HEK293 (cell line): ENCODE results near the gene ZFYVE19.
A peak's percentile ranks its signal among the peaks of the same experiment; 100 is the strongest.

ENCODE experiments used
- CTCF ChIA-PET: fragments of 350-600 bp; formaldehyde crosslinking; extraction: SDS; loops from one replicate; lab custom pipeline; 2021; ENCODE audit warnings: antibody characterized with exemption; lab: Yijun Ruan, JAX
- POLR2A ChIA-PET: fragments of 300-600 bp; formaldehyde crosslinking; extraction: SDS; loops from one replicate; lab custom pipeline; 2020; ENCODE audit warnings: antibody characterized with exemption, inconsistent platforms; lab: Yijun Ruan, JAX
- H3K27ac ChIP-seq: fragments of 200-500 bp; sonication (Bioruptor generic); 2 replicates; pipeline ENCODE4 v1.5.1; 2014; ENCODE audit warnings: low read depth, low read length, control low read depth, inconsistent platforms; ENCODE audit errors: extremely low read depth
- H3K36me3 ChIP-seq, 2 experiments: fragments of 200-500 bp in 1 of 2; sonication (Bioruptor generic) in 1 of 2; 1 replicate in 1 of 2; 2 replicates in 1 of 2; pipeline ENCODE4 v1.5.1; 2014 to 2017; ENCODE audit warnings: inconsistent platforms in 2 of 2, low read length in 2 of 2; ENCODE audit not compliant: control insufficient read depth in 2 of 2, insufficient read depth in 1 of 2
- H3K4me1 ChIP-seq: fragments of 200-500 bp; sonication (Bioruptor generic); 2 replicates; pipeline ENCODE4 v1.5.1; 2014; ENCODE audit warnings: mild to moderate bottlenecking, low read length, inconsistent platforms; ENCODE audit not compliant: control insufficient read depth, insufficient read depth
- H3K4me3 ChIP-seq: 2 replicates; pipeline ENCODE4 v1.5.1; 2011; ENCODE audit warnings: low read depth, mild to moderate bottlenecking, control low read depth, low read length, moderate library complexity
- H3K9me3 ChIP-seq: fragments of 200-500 bp; sonication (Bioruptor generic); 2 replicates; pipeline ENCODE4 v1.5.1; 2014; ENCODE audit warnings: low read depth, low read length, inconsistent platforms; ENCODE audit not compliant: control insufficient read depth, insufficient read depth
- GFI1B ChIP-seq: fragments of 450-650 bp; formaldehyde crosslinking; IDR thresholded peaks from 2 replicates; pipeline ENCODE4 v1.5.1; 2016; ENCODE audit warnings: missing biosample characterization, missing genetic modification characterization
- GLIS1 ChIP-seq: fragments of 450-650 bp; formaldehyde crosslinking; IDR thresholded peaks from 2 replicates; pipeline ENCODE4 v1.5.1; 2016; ENCODE audit warnings: missing biosample characterization, missing genetic modification characterization
- MZF1 ChIP-seq: fragments of 450-650 bp; formaldehyde crosslinking; IDR thresholded peaks from 2 replicates; pipeline ENCODE4 v1.5.1; 2017; ENCODE audit warnings: missing biosample characterization, missing genetic modification characterization, borderline replicate concordance
- SETDB1 ChIP-seq: IDR thresholded peaks from one replicate; pipeline ENCODE4 v1.6.1; 2017; ENCODE audit warnings: mild to moderate bottlenecking, low read length, moderate library complexity, mixed read lengths; ENCODE audit not compliant: insufficient read length
- WT1 ChIP-seq: fragments of 450-650 bp; formaldehyde crosslinking; IDR thresholded peaks from 2 replicates; pipeline ENCODE4 v1.5.1; 2016; ENCODE audit warnings: missing biosample characterization, missing genetic modification characterization
- YY2 ChIP-seq: fragments of 450-650 bp; formaldehyde crosslinking; IDR thresholded peaks from 2 replicates; pipeline ENCODE4 v1.5.1; 2016; ENCODE audit warnings: missing biosample characterization, missing genetic modification characterization
- ZBTB7A ChIP-seq: fragments of 450-650 bp; formaldehyde crosslinking; IDR thresholded peaks from 2 replicates; pipeline ENCODE4 v1.5.1; 2016; ENCODE audit warnings: low read depth, missing biosample characterization, missing genetic modification characterization
- ZNF112 ChIP-seq: fragments of 450-650 bp; formaldehyde crosslinking; IDR thresholded peaks from 2 replicates; pipeline ENCODE4 v1.5.0; 2017; ENCODE audit warnings: missing biosample characterization, missing genetic modification characterization
- ZNF121 ChIP-seq: fragments of 450-650 bp; formaldehyde crosslinking; IDR thresholded peaks from 2 replicates; pipeline ENCODE4 v1.5.1; 2016; ENCODE audit warnings: missing biosample characterization, missing genetic modification characterization
- ZNF16 ChIP-seq: fragments of 450-650 bp; formaldehyde crosslinking; IDR thresholded peaks from 2 replicates; pipeline ENCODE4 v1.5.1; 2016; ENCODE audit warnings: low read depth, missing biosample characterization, missing genetic modification characterization
- ZNF2 ChIP-seq: fragments of 450-650 bp; formaldehyde crosslinking; IDR thresholded peaks from 2 replicates; pipeline ENCODE4 v1.5.1; 2016; ENCODE audit warnings: missing biosample characterization, missing genetic modification characterization
- ZNF202 ChIP-seq: fragments of 450-650 bp; formaldehyde crosslinking; IDR thresholded peaks from 2 replicates; pipeline ENCODE4 v1.5.1; 2016; ENCODE audit warnings: missing biosample characterization, missing genetic modification characterization, borderline replicate concordance
- ZNF214 ChIP-seq: fragments of 450-650 bp; formaldehyde crosslinking; IDR thresholded peaks from 2 replicates; pipeline ENCODE4 v1.5.1; 2017; ENCODE audit warnings: missing biosample characterization, mild to moderate bottlenecking, missing genetic modification characterization, borderline replicate concordance
- ZNF302 ChIP-seq: fragments of 450-650 bp; formaldehyde crosslinking; IDR thresholded peaks from 2 replicates; pipeline ENCODE4 v1.5.1; 2016; ENCODE audit warnings: missing biosample characterization, missing genetic modification characterization, low read depth
- ZNF433 ChIP-seq: fragments of 450-650 bp; formaldehyde crosslinking; IDR thresholded peaks from 2 replicates; pipeline ENCODE4 v1.5.1; 2016; ENCODE audit warnings: missing biosample characterization, missing genetic modification characterization, low read depth
- ZNF514 ChIP-seq: fragments of 450-650 bp; formaldehyde crosslinking; IDR thresholded peaks from 2 replicates; pipeline ENCODE4 v1.5.1; 2016; ENCODE audit warnings: missing biosample characterization, missing genetic modification characterization
- ZNF521 ChIP-seq: fragments of 450-650 bp; formaldehyde crosslinking; IDR thresholded peaks from 2 replicates; pipeline ENCODE4 v1.5.1; 2017; ENCODE audit warnings: missing biosample characterization, mild to moderate bottlenecking, missing genetic modification characterization
- ZNF549 ChIP-seq: fragments of 450-650 bp; IDR thresholded peaks from 2 replicates; pipeline ENCODE4 v1.5.1; 2018; ENCODE audit warnings: missing biosample characterization, missing genetic modification characterization, mild to moderate bottlenecking, inconsistent platforms, moderate library complexity
- ZNF707 ChIP-seq: fragments of 450-650 bp; formaldehyde crosslinking; IDR thresholded peaks from 2 replicates; pipeline ENCODE4 v1.5.1; 2016; ENCODE audit warnings: missing biosample characterization, missing genetic modification characterization
- ZSCAN16 ChIP-seq: fragments of 450-650 bp; formaldehyde crosslinking; IDR thresholded peaks from 2 replicates; pipeline ENCODE4 v1.5.1; 2016; ENCODE audit warnings: missing biosample characterization, missing genetic modification characterization
- ZSCAN30 ChIP-seq: fragments of 450-650 bp; IDR thresholded peaks from 2 replicates; pipeline ENCODE4 v1.5.1; 2018; ENCODE audit warnings: missing biosample characterization, mild to moderate bottlenecking, missing genetic modification characterization, moderate library complexity
- TF ChIP-seq, protein P1 (sequence below): fragments of 450-650 bp; formaldehyde crosslinking; IDR thresholded peaks from 2 replicates; pipeline ENCODE4 v1.5.1; 2017; ENCODE audit warnings: missing biosample characterization, mild to moderate bottlenecking, missing genetic modification characterization, moderate library complexity
- TF ChIP-seq, protein P2 (sequence below): fragments of 450-650 bp; formaldehyde crosslinking; IDR thresholded peaks from 2 replicates; pipeline ENCODE4 v1.5.1; 2016; ENCODE audit warnings: missing biosample characterization, missing genetic modification characterization
- TF ChIP-seq, protein P3 (sequence below): fragments of 450-650 bp; formaldehyde crosslinking; IDR thresholded peaks from 2 replicates; pipeline ENCODE4 v1.5.1; 2016; ENCODE audit warnings: missing biosample characterization, missing genetic modification characterization

ZFYVE19 gene

DNA sequence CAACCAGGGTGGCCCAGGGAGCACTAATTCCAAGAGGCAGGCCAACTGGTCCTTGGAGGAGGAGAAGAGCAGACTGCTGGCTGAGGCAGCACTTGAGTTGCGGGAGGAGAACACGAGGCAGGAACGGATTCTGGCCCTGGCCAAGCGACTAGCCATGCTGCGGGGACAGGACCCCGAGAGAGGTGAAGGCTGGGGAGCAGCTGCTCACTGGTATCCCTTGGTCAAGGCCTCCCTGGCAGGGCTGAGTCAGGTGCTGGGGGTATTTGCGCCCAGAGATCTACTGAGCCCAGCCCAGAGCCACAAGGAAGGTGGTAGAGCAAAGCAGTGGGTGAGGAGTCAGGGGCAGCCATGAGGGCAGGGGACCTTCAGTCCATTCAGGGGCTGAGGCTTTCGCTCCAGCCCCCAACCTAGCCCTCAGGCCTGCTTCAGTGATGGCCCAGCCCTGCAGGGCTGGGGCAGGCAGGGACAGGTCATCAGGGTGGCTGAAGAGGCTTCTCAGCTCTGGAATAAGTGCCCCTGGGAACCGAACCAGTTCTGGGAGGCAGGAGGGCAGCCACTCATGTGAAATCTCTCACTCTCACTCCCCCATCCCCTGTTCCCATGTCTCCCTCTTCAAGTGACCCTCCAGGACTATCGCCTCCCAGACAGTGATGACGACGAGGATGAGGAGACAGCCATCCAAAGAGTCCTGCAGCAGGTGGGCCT lies 6.0 kb downstream of the ZFYVE19 start:
- ChIA-PET POLR2A (no interaction called here), CTCF (interaction anchor here (0.7 to 2.1 kb wide), 2 partner anchors 45 to 47 kb away, joined by 4 to 5 read pairs; no protein-coding TSS in a partner anchor)
- Histone ChIP-seq H3K9me3 (no peaks in the 10 kb centered on the region), H3K36me3 (peaks cover 0 to 45% of the 10 kb centered on the region in 2 experiments; a peak in 1 of 3 replicates), H3K27ac (no peak overlapping the region), H3K4me1 (no peaks in the 10 kb centered on the region), H3K4me3 (no peak overlapping the region)
- no peak for TF ChIP-seq ZNF214 (tag by site-specific recombination)
- no peak for TF ChIP-seq ZBTB7A (tag by site-specific recombination)
- TF ChIP-seq, protein P1, sequence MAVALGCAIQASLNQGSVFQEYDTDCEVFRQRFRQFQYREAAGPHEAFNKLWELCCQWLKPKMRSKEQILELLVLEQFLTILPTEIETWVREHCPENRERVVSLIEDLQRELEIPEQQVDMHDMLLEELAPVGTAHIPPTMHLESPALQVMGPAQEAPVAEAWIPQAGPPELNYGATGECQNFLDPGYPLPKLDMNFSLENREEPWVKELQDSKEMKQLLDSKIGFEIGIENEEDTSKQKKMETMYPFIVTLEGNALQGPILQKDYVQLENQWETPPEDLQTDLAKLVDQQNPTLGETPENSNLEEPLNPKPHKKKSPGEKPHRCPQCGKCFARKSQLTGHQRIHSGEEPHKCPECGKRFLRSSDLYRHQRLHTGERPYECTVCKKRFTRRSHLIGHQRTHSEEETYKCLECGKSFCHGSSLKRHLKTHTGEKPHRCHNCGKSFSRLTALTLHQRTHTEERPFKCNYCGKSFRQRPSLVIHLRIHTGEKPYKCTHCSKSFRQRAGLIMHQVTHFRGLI (tag by site-specific recombination) = no peak
- no peak for TF ChIP-seq ZNF514
- TF ChIP-seq ZNF707 (tag by site-specific recombination) = no peak
- no peak for TF ChIP-seq GFI1B (tag by site-specific recombination)
- TF ChIP-seq, protein P2, sequence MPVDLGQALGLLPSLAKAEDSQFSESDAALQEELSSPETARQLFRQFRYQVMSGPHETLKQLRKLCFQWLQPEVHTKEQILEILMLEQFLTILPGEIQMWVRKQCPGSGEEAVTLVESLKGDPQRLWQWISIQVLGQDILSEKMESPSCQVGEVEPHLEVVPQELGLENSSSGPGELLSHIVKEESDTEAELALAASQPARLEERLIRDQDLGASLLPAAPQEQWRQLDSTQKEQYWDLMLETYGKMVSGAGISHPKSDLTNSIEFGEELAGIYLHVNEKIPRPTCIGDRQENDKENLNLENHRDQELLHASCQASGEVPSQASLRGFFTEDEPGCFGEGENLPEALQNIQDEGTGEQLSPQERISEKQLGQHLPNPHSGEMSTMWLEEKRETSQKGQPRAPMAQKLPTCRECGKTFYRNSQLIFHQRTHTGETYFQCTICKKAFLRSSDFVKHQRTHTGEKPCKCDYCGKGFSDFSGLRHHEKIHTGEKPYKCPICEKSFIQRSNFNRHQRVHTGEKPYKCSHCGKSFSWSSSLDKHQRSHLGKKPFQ = no peak
- TF ChIP-seq ZNF16 (tag by site-specific recombination) = no peak

DNA sequence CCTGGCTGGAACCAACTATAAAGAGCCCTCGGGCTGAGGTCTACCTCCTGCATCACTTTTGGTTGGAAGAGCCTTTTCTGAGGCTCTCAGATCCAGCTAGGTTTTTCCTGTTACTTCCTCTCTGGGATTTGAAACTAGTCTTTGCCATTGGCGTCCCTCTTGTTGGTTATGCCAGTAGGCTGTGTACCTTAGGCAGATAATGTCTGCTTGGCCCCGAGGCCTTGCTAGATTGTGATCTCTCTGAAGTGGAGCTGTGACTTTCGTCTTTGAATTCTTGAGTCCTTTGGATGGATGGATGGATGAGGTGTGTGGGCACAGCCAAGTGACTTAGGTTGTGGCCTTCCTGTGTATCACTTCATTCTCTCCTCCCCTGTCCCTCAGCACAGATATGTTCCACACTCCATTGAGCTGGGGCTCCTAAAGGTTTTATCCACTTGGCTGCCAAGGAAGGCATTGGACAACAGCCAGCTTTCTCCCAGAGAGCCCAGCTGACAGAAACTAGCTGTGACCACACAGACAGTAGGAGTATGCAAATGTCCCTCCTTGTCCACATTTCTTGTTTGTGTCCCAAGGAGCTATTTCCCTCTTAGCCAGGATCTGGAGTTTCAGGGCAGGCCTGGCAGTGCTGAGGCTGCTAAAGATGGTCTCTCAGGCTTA lies 8.3 kb downstream of the ZFYVE19 start:
- no peak for TF ChIP-seq ZNF202 (tag by site-specific recombination)
- peak; percentile 10; the same call in 1 of the 2 replicates for TF ChIP-seq GLIS1 (tag by site-specific recombination)
- TF ChIP-seq ZSCAN16 (tag by site-specific recombination) = no peak
- no peak for TF ChIP-seq ZNF549 (tag by site-specific recombination)
- TF ChIP-seq WT1 (tag by site-specific recombination) = no peak
- POLR2A ChIA-PET = interaction anchor here (0.5 to 1.3 kb wide), 2 partner anchors 9 to 72 kb away, joined by 5 to 9 read pairs; partner anchors contain the start of genes DNAJC17 and ZFYVE19
- CTCF ChIA-PET = interaction anchor here (0.7 to 0.9 kb wide), 2 partner anchors 45 to 48 kb away, joined by 3 read pairs; no protein-coding TSS in a partner anchor

DNA sequence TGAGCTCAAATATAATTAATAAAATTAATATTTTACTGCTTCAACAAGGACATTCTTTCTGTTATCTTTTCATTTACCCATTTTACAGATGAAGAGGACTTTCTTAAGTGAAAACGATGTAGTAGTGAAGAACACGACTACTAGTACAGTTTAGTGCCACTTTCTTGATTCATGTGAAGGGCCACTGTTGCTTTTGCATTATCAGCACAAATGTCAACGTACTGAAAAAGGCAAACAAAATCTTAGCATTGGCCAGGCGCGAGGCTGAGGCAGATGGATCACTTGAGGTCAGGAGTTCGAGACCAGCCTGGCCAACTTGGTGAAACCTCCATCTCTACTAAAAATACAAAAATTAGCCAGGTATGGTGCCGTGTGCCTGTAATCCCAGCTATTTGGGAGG lies 12.2 kb downstream of the ZFYVE19 start:
- Histone ChIP-seq H3K4me1 (no peaks in the 10 kb centered on the region), H3K36me3 (peaks cover 0 to 8% of the 10 kb centered on the region in 2 experiments; a peak in 1 of 3 replicates), H3K9me3 (no peaks in the 10 kb centered on the region), H3K4me3 (no peak overlapping the region), H3K27ac (no peak overlapping the region)
- CTCF ChIA-PET = interaction anchor here (1.0 kb wide), 1 partner anchor 39 kb away, joined by 3 read pairs; no protein-coding TSS in a partner anchor
- POLR2A ChIA-PET = no interaction called here
- TF ChIP-seq, protein P3, sequence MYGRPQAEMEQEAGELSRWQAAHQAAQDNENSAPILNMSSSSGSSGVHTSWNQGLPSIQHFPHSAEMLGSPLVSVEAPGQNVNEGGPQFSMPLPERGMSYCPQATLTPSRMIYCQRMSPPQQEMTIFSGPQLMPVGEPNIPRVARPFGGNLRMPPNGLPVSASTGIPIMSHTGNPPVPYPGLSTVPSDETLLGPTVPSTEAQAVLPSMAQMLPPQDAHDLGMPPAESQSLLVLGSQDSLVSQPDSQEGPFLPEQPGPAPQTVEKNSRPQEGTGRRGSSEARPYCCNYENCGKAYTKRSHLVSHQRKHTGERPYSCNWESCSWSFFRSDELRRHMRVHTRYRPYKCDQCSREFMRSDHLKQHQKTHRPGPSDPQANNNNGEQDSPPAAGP (tag by site-specific recombination) = no peak
- TF ChIP-seq ZNF2 (tag by site-specific recombination) = no peak
- no peak for TF ChIP-seq MZF1 (tag by site-specific recombination)
- TF ChIP-seq SETDB1 = no peak
- no peak for TF ChIP-seq ZNF112 (tag by site-specific recombination)
- no peak for TF ChIP-seq YY2 (tag by site-specific recombination)
- TF ChIP-seq ZSCAN30 = no peak
- TF ChIP-seq ZNF433 (tag by site-specific recombination) = no peak
- no peak for TF ChIP-seq ZNF121 (tag by site-specific recombination)
- TF ChIP-seq ZNF302 (tag by site-specific recombination) = no peak
- TF ChIP-seq ZNF521 = no peak

More for the DNA sequence above, 8.3 kb downstream of the ZFYVE19 start:
- no peaks in the 10 kb centered on the region for H3K4me1 ChIP-seq
- H3K4me3 ChIP-seq = no peak overlapping the region
- no peaks in the 10 kb centered on the region for H3K9me3 ChIP-seq
- peaks cover 0 to 40% of the 10 kb centered on the region in 2 experiments; a peak in 1 of 3 replicates for H3K36me3 ChIP-seq
- H3K27ac ChIP-seq = no peak overlapping the region
